ENCODE measurements around the gene PPFIA2.

DNA sequence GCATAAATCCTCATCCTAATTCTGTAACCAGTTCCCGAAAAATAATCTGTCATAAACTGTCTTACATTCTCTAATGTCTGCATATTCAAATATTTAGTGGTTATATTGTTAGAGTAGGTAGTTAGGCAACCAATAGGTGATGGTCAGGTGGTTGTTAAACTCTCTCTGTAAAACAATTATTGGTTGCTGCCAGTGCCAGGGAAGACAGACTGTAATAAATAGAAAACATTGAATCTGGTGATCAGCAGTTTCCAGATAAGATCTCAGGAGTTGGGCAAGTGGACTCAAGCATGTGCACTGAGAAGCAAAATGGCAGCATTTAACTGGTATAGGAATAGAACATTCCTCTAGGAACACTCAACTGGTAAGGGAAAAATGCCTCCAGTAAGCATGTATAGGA lies 355.8 kb downstream of the PPFIA2 start:
- TF ChIP-seq, protein P1, sequence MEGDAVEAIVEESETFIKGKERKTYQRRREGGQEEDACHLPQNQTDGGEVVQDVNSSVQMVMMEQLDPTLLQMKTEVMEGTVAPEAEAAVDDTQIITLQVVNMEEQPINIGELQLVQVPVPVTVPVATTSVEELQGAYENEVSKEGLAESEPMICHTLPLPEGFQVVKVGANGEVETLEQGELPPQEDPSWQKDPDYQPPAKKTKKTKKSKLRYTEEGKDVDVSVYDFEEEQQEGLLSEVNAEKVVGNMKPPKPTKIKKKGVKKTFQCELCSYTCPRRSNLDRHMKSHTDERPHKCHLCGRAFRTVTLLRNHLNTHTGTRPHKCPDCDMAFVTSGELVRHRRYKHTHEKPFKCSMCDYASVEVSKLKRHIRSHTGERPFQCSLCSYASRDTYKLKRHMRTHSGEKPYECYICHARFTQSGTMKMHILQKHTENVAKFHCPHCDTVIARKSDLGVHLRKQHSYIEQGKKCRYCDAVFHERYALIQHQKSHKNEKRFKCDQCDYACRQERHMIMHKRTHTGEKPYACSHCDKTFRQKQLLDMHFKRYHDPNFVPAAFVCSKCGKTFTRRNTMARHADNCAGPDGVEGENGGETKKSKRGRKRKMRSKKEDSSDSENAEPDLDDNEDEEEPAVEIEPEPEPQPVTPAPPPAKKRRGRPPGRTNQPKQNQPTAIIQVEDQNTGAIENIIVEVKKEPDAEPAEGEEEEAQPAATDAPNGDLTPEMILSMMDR (IDR thresholded peaks at IDR 0.05), result no peak
- no peak for TF ChIP-seq POLR2A (IDR thresholded peaks at IDR 0.05)

Data from lower leg skin (tissue), 3 donors.